H1 (cell line): Measurements from ENCODE around the gene TBC1D4. TPM values are rescaled to one million over a fixed set of nuclear protein-coding genes. Genes with fewer than 3 reads are reported as not detected.

Experiments
- ATF2 ChIP-seq: IDR thresholded peaks from 2 replicates; pipeline ENCODE4 v1.6.1; 2012; ENCODE audit warnings: low read length, inconsistent platforms
- KDM4A ChIP-seq: IDR thresholded peaks from one replicate; pipeline ENCODE4 v1.7.1; 2012; ENCODE audit warnings: low read depth, mild to moderate bottlenecking, moderate library complexity, low read length, inconsistent platforms; ENCODE audit not compliant: severe bottlenecking
- NANOG ChIP-seq: IDR thresholded peaks from 2 replicates; pipeline ENCODE4 v1.6.1; 2011; ENCODE audit warnings: low read length, low read depth, mild to moderate bottlenecking, inconsistent platforms; ENCODE audit not compliant: insufficient read depth, poor library complexity, severe bottlenecking
- SUZ12 ChIP-seq: fragments of 200-600 bp; sonication (generic); IDR thresholded peaks from 2 replicates; pipeline ENCODE4 v1.6.1; 2012; ENCODE audit warnings: mild to moderate bottlenecking, inconsistent platforms, low read length, moderate library complexity, mixed read lengths
- polyA plus RNA-seq, 7 experiments: library from polyadenylated mRNA; depleted of rRNA in 3 of 7; stranded (reverse) in 5 of 7; unstranded in 2 of 7; fragments of >200 nt in 5 of 7; fragments of 200-250 nt in 2 of 7; gene quantifications; 1 replicate in 5 of 7; 2 replicates in 1 of 7; 4 replicates in 1 of 7; pipeline versions ENCODE4 v1.2.1 to v1.2.3, GENCODE V29; 2011 to 2013; ENCODE audit warnings: missing spikeins in 2 of 7, mixed read lengths in 2 of 7
- total RNA-seq: library from RNA; stranded (reverse); fragmentation: NEBNext Ultra II Directional; extraction: Animal tissue kit (Norgen Biotek cat#: 25700); gene quantifications from 2 replicates; pipeline ENCODE4 v1.2.1, GENCODE V29; 2021

The TBC1D4 gene
- total and polyA plus RNA-seq, 2 of the 8 experiments (the other 6 are each of a cell fraction or from before 2014, with no cell fraction given), result 16.7 to 39.0 TPM

GRCh38 chr13:75308222-75308621, 173.7 kb downstream of the TBC1D4 start (continued):
- TF ChIP-seq NANOG (no peak), KDM4A (no peak), ATF2 (no peak), SUZ12 (no peak)
